ENCODE data around the gene LSM12.
A peak's percentile ranks its signal among the peaks of the same experiment; 100 is the strongest.

The LSM12 gene

DNA sequence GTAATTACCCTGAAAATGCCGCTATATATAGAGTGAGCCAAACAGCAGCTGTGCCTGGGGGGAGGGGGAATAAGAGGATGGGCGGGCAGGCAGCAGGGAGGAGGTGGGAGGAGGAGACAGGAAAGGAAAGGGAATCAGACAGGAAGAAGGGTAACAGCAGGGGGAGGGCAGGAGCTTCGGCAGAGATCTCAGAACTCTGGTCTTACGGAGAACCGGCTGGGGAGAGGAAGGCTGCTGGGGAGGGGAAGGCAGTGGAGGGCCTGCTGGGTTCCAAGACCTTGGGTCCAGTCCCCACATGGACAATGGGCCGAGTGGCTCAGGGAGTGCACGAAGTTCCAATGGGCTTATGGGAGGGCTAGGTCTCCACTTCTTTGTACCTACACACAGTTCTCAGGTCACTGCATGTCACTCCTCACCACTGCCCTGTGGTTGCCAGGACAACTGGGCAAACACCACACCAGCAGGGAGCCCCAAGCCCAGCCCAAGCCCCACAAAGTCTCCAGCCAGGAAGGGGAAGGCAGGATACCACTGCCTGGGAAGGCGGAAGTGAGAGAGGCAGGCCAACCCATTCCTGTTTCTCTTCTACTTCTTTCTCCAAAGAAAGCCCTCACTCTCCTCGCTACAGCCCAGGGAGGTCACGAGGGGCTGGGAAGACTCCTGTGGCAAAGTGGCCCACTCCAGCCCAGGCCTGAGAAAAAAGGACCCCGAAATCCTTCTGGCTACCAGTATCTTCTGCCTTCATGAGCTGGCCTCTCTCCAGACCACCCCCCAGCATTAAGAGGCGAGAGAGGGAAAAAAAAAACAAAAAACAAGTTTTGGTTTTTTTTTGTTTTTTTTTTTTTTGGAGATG is 29.4 kb upstream of the LSM12 start:
- peak; percentile 68 for DNase-seq (ENCODE audit: low spot score)

DNA sequence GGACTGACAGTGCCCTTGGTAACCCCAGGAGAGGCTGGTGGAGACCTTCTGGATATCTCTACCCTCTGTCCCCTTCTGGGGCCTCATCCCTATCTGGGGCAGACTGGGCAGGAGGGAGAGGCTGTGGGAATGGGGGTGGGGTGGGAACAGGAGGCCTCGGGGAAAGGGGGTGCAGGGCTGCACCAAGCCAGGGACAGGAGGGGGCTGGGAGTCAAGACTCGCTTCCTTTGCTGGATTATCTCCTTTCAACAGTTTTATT is 28.8 kb upstream of the LSM12 start:
- DNase-seq (ENCODE audit: low spot score): no peak

DNA sequence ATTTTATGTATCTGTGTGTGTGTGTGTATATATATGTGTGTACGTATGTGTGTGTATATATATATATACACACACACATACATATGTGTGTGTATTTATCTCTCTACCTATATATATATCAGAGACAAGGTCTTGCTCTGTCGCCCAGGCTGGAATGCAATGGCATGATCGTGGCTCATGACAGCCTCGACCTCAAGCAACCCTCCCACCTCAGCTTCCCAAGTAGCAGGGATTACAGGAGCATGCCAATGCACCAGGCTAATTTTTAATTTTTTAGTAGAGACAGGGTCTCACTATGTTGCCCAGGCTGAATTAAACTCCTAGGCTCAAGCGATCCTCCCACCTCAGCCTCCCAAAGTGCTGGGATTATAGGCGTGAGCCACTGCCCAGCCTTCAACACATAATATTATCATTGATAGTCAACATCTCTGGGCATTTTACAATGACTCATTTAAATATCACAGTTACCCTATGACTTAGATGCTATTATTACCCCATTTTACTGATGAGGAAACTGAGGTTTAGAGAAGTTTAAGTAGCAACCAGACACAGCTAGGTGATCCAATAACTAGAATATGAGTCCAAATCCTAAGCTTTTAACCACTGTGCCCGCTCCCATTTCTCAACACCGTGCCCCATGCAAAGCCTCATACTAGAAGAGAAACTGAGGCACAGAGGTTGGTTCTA is 28.4 kb upstream of the LSM12 start:
- DNase-seq (ENCODE audit: low spot score): no peak

DNA sequence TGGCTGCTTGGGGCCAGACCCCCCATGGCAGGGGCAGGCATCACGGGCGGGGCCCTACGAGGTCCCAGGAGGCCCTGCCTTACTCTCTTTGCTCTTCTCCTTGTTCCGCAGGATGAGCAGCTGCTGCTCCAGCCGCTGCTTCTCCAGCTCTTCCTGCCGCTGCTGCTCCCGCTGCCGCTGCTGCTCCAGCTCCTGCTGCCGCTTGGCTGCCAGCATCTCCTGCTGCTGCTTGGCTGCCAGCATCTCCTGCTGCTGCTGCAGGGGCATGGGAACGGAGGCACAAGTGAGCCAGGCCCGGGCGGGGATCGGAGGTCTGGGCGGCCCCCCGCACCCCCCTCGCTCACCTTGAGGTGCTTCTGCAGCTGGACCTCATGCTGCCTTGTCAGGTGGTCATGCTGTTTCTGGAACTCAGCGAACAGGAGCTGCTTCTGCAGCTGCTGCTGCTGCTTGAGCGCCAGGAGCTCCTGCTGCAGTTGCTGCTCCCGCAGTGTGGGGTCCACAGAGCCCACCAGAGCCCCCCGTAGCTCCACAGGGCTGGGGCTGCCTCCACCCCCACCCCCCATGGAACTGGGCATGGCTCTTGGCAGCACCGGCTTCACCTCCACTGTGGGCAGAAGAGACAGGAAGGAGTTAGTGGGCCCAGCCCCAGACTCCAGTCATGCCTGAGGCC is 26.9 kb upstream of the LSM12 start:
- DNase-seq (ENCODE audit: low spot score): no peak

DNA sequence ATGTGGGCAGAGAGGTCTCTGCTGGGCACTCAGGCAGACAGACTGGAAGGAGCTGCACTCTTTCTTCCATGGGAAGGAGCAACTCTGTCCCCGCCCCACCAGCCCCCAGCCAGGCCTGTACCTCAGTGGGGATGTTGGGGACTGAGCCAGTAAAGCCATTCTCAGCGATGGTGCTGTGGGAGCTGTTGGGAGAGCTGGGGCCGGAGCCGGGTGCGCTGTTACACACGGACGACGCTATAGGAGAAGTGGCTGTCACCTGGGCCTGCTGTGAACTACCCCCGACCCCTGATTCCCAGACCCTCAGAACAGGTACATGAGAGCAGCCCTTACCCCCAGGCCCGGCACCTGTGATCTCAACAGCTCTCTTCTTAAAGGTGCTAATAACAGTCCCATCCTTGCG is 25.6 kb upstream of the LSM12 start:
- no peak for DNase-seq (ENCODE audit: low spot score)

DNA sequence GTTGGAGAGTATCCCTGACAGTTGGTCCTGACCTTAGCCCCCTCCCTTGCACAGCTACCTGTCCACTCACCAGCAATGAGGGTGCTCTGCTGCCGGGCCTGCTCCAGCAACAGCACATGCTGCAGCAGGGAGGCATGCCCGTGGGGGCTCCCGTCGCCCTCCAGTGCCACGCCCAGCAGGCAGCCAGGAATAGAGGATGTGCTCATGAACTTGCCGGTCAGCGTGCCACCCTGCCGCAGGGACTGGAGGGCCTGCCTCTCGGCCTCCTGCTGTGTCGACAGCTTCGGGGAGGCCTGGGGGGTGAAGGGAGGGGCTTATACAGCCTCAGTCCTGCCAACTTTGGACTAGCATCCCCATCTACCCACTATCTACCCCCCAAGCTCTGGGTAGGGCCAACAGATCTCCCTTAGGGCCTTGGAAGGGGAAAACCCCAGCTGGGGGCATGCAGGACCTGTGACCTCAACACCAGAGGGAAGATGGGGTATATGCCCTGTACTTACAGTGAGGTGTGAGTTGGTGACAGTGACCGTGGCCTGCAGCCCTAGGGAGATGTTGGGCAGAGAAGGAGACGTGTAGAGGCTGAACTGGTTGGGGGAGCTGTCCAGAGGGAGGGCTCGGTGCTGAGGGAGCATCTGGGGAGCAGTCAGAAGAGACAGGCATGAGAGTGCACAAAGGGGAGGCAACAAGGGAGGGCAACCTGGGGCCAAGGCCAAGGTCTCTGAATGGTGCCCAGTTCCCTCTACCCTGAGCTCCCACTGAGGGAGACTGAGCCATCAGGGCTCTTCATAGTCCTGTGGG is 24.9 kb upstream of the LSM12 start:
- DNase-seq (ENCODE audit: low spot score): no peak

DNA sequence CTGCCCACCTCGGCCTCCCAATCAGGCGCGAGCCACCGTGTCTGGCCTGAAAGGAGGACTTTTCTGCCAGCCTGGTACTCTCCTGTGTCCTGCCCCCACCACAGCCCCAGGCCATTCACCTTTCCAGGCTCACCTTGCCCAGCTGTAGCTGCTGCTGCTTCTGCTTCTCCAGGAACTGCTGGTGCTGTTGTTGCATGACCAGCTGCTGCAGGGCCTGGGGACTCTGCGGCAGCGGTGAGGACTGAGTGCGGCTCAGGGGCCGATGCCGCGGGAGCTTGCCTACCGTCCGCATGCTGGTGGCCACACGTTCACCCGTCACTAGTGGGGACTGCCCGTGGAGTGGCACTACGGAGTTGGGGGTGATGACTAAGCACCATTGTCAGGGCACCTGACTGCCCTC is 21.8 kb upstream of the LSM12 start:
- no peak for DNase-seq (ENCODE audit: low spot score)

DNA sequence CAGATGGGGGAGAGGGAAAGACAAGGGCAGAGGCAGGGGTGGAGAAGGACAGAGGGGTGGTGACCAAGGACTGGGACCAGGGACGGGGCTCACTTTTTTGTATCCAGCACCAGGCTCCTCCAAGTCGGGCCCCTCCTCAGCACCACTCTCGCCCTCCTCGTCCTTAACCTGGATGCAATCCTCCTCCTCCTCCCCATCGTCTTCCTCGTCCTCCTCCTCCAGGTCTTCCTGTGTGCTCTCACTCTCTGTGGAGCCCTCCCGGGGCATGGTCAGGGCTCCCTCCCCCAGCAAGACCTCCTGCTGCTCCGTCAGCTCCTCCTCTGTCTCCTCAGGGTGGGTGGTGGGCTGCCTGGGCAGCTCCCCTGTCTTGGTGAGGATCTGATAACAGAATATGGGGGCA is 20.8 kb upstream of the LSM12 start:
- DNase-seq (ENCODE audit: low spot score): no peak

DNA sequence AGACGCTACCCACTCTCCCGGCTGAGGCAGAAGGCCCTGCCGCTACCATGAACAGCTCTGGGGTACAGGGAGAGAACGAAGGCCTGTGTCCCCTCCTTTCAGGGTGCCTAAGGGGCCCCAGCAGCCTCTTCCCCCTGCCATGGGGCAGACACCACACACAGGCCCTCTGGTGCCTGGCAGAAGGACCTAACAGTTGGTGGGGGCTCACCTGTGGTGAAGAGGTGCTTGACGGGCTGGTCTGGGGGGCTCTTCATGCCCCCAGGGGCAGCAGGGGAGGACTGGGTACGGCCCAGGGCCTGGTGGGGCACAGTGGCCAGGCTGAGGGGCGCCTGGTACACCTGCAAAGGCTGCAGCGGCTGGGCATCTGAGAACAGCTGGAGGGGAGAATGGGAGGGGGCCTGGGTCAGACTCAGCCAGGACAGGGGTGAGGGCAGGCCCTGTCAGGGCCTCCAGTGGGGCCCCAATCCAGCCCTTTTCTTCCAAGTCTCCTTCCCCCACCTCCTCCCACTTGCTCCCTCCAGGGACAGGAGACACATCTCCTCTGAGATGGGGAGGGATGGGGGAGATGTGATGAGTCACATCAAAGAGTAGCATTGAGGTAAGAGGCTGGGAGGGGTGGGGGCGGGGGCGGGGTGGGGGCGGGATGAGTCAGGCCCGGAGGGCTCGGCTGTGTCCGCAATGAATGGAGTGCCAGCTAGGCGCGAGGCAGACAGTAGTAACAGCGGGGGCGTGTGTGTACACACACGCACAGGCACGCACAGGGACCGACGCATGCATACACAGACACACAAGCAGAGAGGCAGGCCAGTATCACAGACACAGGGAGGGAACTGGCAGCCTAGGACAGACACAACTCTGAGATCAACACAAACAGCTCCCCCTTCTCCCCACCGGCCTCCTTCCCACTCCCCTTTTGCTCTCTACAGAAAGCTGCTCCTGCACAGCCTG is 20.2 kb upstream of the LSM12 start:
- no peak for DNase-seq (ENCODE audit: low spot score)

DNA sequence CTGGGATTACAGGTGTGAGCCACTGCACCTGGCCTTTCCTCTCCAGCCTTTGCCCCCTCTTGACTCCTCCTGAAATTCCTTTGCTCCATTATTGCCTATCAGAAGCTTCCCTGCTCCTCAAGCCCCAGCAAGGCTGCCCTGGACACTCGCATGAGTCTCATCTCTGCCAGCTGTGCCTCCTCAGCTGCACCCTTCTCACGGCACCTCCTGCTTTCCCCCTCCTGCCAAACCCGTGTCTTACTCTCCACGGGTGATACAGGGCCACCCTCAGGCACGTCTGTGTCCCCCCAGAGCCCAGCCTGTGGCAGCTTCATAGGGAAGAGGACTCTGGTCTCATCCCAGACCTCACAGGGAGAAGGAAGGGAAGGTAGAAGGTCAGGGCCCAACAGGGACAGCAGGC is 19.4 kb upstream of the LSM12 start:
- no peak for DNase-seq (ENCODE audit: low spot score)

DNA sequence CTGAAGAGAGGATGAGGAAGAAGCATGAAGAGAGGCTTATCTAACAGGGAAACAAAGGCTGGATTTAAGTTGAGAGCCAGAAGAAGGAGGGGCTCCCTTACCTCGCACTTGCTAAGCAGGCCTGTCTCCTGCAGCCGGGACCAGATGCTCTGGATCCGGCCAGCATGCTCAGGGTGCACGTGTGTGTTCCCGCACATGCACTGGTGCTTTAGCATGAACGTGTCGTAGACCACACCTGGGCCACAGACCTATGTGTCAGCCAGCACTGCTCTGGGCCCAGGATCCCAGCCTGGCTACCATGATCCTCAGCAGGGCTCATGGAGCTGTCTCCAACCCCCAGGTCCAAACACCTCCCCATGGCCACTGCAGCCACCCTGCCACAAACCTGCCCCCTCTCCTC is 18.4 kb upstream of the LSM12 start:
- no peak for DNase-seq (ENCODE audit: low spot score)

DNA sequence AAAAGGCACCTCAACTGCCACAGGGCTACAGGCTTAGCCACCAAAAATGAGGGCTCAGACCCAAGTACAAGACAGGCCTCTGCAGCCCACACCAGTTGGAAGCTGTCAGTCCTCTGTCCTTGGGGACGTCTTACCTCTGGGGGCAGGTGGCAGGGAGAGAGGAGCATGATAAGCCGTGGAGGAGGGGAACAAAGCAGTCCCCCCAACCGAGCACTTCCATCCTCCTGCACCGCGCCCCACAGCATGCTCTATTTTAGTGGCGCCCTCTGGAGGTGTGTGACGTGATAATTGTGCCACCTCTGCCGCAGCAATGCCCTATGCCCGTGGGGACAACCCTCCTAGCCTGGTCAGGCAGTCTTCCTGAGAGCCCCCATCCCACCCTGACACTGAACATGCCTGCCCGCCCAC is 17.7 kb upstream of the LSM12 start:
- DNase-seq (ENCODE audit: low spot score): peak; percentile 73

DNA sequence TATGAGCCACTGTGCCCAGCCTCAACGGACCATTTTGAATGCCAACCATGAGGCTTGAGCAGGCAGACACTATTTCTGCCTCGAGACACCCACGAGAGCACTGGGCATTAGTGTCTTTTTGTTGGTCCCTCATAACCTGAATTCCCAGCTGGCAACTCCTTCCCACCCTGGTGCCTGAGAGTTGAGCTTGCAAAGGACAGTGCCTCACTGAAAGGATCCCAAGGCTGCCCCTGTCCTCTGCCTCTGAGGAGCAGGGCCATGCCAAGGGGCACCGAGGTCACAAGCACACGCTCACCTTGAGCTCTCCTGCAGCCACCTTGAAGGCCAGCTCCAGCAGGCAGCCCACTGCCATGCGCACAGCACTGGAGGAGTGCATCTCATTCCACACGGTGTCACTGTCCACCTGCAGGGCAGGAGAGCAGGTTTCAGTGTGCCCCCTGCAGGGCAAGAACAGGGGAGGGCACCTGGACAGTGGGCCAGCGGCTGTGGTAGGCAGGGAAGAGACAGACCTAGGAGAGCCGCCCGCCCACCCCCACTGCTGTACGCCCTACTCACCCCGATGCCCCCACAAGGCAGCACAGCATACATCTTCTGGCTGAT is 16.9 kb upstream of the LSM12 start:
- DNase-seq (ENCODE audit: low spot score): peak; percentile 83

DNA sequence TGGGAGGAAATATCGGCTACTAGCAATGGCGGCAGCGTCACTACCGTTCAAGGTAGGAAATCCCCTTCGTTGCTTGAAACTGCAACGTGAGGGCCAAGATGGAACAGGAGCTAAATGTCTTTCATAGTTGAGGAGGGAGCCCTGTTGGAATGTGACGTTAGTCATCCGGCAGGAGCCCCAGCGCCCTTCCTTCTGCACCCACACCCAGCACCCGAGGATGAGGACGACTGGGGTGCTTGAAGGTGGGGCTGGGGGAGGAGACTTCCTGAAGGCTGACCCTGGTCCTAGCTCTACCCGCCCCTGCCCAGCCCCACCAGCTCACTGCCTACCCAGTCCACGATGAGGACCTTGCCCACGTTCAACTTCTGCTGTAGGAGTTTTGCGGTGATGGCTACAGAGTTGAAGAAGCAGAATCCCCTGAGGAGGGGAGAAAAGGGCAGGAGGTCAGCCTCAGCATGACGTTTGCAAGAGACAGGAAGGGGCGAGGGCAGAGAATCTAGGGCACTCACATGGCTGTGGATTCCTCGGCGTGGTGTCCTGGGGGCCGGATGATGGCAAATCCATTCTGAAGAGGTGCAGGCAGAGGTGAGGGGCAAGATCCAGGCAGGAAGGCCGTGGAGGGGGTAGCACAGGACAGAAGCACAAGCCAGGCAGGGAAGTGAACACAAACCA is 15.9 kb upstream of the LSM12 start:
- DNase-seq (ENCODE audit: low spot score): no peak

DNA sequence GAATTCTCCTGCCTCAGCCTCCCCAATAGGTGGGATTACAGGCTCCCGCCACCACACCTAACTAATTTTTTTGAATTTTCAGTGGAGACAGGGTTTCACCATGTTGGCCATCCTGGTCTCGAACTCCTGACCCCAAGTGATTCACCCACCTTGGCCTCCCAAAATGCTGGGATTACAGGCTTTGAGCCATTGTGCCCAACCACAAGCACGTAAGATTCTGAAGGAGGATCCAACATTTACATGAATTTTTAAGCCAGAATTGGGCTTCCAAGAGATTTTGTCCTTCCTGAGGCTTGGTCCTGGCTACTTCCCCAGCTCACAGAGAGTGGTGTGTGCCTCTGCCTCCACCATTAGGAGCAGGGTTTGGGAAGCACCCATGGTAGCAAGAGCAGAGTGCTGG is 15.2 kb upstream of the LSM12 start:
- no peak for DNase-seq (ENCODE audit: low spot score)

DNA sequence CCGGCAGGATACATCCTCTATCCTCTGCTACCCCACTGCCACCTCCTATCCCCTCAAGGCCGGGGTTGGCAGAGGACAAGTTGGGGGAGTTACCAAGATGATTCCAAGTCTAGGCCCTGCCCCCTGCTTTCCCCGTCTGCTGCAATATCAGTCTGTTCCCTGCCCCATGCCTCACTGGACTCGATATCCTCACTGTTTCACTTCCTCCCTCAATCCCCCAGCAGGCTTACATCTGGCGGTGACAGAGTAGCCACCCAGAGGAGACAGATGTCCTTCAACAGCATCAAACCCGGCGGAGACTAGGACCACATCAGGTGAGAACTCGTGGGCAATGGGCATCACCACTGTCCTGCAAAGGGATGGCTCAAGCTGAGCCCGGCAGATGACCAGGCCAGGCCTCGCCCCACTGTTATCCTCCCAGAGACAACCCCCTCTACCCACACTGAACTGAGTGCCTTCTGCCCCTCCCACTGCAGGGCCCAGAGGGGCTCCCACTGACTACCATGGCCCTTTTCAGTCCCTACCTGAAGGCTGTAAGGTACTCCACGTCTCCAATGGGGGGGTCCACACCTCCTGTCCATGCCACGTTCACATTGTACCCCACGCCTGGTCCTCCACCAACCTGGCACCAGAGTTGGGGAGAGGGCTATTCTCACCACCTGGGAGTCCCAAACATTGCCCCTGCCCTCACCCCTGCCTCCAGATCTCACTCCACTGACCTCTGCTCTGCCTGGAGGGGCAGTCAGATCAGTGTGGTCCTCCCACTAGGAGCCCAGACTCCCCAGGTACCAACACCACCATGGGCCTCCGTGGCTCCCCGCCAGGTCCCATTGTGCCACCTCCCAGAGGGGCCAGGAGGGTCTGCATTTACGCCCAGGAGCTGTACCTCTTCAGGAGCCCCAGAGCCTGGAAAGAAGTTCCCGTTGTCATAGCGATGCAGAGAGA is 13.7 kb upstream of the LSM12 start:
- DNase-seq (ENCODE audit: low spot score): no peak

DNA sequence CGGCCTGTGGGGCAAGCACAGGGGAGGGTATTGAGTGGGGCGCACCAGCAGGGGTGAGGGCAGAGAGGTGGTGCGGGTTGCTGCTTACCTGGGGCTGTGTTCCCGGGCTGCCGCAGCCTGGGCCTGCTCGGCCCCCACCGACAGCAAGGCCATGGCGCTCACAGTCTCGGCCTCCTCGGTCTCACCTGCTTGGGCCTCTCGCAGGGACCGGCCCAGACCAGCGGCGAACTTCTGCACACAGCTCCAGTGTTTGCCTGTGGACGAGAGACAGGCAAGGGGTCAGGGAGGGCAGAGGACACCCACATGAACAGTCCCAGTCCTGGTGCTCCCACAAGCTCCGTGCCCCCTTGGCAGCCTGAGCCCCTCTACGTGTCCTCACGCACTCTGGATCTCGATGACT is 11.9 kb upstream of the LSM12 start:
- no peak for DNase-seq (ENCODE audit: low spot score)

DNA sequence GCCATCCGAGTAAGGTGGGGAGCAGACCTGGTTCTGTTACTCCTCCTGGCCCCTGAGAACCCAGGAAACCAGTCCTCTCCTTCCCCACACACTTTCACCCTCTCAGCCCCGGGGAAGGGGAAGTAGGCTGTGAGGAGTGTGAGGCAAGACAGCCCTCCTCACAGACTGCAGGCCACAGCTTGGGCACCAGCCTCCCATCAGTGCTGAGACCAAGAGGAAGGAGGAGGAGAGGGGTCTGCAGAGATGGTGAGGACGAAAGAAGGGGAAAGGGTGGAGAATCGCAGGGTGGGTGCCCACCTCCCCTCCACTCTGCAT is 11.1 kb upstream of the LSM12 start:
- no peak for DNase-seq (ENCODE audit: low spot score)
